LNCaP clone FGC (cell line): ENCODE results near the gene ASXL1.

Experiments
- DNase-seq: peaks from one replicate; pipeline ENCODE4 v3.0.0-alpha.2; 2011; ENCODE audit warnings: low read depth
- H3K4me3 ChIP-seq: 2 replicates; pipeline ENCODE4 v1.5.1; 2011; ENCODE audit warnings: mild to moderate bottlenecking, low read depth, low read length, control low read depth
- CTCF ChIP-seq: IDR thresholded peaks from 2 replicates; pipeline ENCODE4 v1.5.1; 2012; ENCODE audit warnings: mild to moderate bottlenecking; ENCODE audit not compliant: control insufficient read depth, insufficient read depth; ENCODE audit errors: extremely low read depth

ASXL1 gene

GRCh38 chr20:32438331-32438858, 80.3 kb downstream of the ASXL1 start:
- DNase-seq: no peak
- no peak for TF ChIP-seq CTCF
- no peak overlapping the region for H3K4me3 ChIP-seq

DNA sequence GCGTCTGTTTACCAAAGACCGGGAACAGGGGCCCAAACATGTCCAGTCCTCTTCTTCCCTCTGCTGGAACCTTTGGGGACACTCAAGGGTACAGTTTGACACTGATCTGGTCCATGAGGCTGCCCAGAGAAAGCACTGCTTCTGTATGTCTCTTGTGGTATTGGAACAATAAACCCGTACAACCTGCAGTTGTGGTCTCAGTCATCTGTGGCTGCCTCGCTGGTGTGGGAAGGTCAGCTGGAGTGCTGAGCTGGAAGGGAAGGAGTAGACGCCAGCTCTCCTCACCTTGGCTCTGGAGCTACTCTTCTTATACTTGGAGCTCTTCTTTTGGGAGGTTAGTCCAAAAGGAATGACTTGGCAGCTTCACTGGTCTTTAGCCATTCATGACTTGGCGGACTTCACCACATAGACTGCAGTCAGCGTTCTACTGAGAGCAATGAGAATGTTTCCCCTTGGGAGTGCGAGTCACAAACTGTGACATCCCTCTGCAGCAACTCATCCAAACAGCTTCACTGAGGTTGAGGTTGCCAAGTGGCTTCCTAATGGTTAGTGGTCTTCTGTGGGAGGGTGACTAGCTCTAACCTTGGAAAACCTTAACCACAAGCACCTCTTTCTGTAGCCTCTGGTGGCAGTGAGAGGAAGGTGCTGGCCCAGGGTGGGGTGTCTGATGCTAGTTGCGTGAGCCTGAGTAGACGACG, 81.2 kb downstream of the ASXL1 start:
- no peak for DNase-seq

DNA sequence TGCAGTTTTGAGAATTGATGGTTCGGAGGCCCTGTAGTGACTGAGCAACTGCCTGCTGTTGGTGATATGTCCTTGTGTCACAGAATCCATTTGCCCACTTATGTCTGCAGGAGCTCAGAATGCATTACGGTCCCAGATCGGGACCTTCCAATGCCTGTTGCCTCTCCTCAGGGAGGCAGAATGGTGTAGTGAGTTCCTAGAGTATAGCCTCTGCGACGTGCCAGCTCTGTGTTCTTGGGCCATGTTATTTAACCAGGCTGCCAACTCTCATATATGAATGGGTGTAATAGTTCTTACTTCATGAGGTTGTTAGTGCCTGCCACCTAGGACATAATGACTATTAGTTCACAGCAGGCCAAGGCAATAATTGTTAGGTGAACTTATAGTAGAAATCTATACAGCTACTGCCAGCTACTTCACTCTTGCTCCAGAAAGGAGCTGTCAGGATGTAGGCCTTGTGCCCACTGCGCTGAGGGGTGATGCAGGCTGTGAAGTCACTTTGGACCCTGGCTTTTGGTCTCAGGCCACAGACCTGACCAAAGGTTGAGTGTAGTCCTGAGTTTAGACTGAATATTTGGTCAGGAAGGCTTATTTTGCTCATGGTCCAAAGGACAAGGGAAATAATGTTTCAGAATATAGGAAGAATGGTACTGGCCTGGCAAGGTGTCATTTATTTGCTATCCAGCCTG, 82.1 kb downstream of the ASXL1 start:
- H3K4me3 ChIP-seq: no peak overlapping the region
- no peak for TF ChIP-seq CTCF
- no peak for DNase-seq

More for the DNA sequence above, 81.2 kb downstream of the ASXL1 start:
- TF ChIP-seq CTCF: peak; percentile 3; the same call in 1 of the 2 replicates
- no peak overlapping the region for H3K4me3 ChIP-seq

- no peak for TF ChIP-seq CTCF
- H3K4me3 ChIP-seq: no peak overlapping the region
- DNase-seq: no peak
Measured at GRCh38 chr20:32440758-32441078, 82.6 kb downstream of the ASXL1 start.

GRCh38 chr20:32441638-32442037, 83.5 kb downstream of the ASXL1 start:
- no peak for DNase-seq
- TF ChIP-seq CTCF: no peak
- H3K4me3 ChIP-seq: no peak overlapping the region

DNA sequence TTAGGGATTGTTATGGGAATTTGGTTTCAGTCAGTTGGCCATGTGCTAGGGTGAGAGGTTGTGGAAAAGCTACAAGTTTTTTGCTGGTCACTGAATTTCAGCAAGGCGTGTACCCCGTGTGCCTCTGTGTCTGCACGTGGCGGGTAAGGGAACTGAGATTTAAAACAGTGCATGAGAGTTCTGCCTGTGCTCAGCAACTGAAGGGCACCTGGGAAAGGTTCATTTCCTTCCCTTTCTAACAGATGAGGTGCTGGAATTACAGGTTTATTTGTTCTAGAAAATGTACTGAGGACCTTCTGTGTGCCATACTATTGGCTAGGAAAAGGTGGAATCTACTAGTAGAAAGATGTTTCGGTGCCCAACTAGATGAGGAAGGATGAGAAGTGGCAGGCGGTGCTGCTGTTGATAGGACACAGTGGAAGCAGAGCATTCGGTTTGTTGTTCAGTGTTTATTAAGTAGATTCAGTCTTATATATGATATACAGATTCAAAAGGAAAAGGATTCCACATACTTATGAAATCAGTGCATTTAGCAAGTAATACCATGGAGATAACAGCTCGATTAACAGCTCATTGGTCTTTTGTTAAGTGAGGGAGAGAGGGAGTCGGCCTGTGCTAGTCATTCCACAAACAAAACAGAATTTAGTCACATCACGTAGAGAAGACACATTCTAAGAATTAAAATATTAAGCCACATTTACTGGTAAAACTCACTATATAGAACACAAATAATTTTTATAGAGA, 84.7 kb downstream of the ASXL1 start:
- H3K4me3 ChIP-seq: no peak overlapping the region
- no peak for TF ChIP-seq CTCF
- DNase-seq: no peak
